Colonic mucosa (tissue), 4 donors: ENCODE results near the gene MZT2A. TPM values are rescaled to one million over a fixed set of nuclear protein-coding genes. Genes with fewer than 3 reads are reported as not detected.
"Not testable (repeated sequence)": the region's sequence is repeated elsewhere in the genome, so short reads cannot be mapped to it uniquely, and the experiment has no call there.

ENCODE experiments used
- DNase-seq: peaks from one replicate; pipeline ENCODE4 v3.0.0-alpha.2; 2020
- H3K27ac ChIP-seq: fragments of 200-600 bp; one replicate; pipeline ENCODE4 v1.8.0; 2021
- H3K27me3 ChIP-seq: fragments of 200-600 bp; one replicate; pipeline ENCODE4 v1.8.0; 2021
- H3K36me3 ChIP-seq: fragments of 200-600 bp; one replicate; pipeline ENCODE4 v1.8.0; 2021
- H3K4me1 ChIP-seq: fragments of 200-600 bp; one replicate; pipeline ENCODE4 v1.8.0; 2021; ENCODE audit warnings: mild to moderate bottlenecking
- H3K4me3 ChIP-seq: fragments of 200-600 bp; one replicate; pipeline ENCODE4 v1.8.0; 2021
- H3K9ac ChIP-seq, 2 donors: one replicate each; pipeline ENCODE4 v1.7.0; 2013; ENCODE audit warnings: control low read depth in 2 of 2, low read depth in 2 of 2, low read length in 2 of 2
- H3K9me3 ChIP-seq: fragments of 200-600 bp; one replicate; pipeline ENCODE4 v1.8.0; 2021
- intact Hi-C: fragments of 100-400 bp; cut with DNase I; formaldehyde crosslinking; loops from one replicate; pipeline ENCODE4 v1.14.1; 2022
- total RNA-seq, 2 donors: library from RNA; stranded (reverse); fragmentation: NEBNext Ultra II Directional in 1 of 2; extraction: Animal tissue kit (Norgen Biotek cat#: 25700) in 1 of 2; gene quantifications; one replicate each; pipeline ENCODE4 v1.2.1, GENCODE V29; 2021
- TF ChIP-seq, protein P1 (sequence below): fragments of 200-600 bp; IDR thresholded peaks from one replicate; pipeline ENCODE4 v1.8.0; 2022; ENCODE audit warnings: antibody characterized with exemption, mild to moderate bottlenecking
- donor health status: healthy.
- donor health status: DM: no; HTN: no; CAD: no.
- donor health status: DM: no; HTN: no; CAD: no.

MZT2A gene
- total RNA-seq, 2 donors from 2014 or later = 120 to 125 TPM

DNA sequence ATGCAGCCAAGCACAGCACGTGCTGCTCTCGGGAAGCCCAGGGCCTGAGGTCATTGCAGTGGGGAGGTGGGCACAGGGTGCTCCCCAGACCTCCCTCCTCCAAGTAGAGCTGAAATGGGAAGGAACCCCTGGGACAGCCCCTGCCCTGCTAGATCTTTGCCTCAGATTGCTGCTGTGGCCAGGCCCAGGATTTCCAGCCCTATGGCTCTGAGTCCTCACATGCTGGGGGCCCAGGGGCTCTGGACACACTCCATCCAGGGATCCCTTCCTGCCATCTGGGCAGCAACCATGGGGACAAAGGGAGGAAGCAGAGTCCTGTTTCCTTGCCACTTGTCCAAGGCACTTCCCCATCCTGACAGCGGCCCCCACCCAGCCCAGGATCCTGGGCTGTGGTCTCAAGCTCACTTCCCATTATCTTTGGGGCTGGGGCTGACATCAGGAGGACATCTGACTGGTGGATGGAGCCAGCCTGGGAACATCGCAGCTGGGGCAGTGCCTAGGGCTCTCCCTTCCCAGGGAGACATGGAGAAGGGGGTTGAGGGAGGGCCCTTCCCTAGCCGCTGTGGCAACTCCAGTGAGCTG, 37.8 kb upstream of the MZT2A start:
- DNase-seq = peak; percentile 6
- H3K9me3 ChIP-seq, H3K4me3 ChIP-seq, H3K27ac ChIP-seq, H3K4me1 ChIP-seq, H3K36me3 ChIP-seq, intact Hi-C loops, H3K27me3 ChIP-seq, H3K9ac ChIP-seq: not testable (repeated sequence)

DNA sequence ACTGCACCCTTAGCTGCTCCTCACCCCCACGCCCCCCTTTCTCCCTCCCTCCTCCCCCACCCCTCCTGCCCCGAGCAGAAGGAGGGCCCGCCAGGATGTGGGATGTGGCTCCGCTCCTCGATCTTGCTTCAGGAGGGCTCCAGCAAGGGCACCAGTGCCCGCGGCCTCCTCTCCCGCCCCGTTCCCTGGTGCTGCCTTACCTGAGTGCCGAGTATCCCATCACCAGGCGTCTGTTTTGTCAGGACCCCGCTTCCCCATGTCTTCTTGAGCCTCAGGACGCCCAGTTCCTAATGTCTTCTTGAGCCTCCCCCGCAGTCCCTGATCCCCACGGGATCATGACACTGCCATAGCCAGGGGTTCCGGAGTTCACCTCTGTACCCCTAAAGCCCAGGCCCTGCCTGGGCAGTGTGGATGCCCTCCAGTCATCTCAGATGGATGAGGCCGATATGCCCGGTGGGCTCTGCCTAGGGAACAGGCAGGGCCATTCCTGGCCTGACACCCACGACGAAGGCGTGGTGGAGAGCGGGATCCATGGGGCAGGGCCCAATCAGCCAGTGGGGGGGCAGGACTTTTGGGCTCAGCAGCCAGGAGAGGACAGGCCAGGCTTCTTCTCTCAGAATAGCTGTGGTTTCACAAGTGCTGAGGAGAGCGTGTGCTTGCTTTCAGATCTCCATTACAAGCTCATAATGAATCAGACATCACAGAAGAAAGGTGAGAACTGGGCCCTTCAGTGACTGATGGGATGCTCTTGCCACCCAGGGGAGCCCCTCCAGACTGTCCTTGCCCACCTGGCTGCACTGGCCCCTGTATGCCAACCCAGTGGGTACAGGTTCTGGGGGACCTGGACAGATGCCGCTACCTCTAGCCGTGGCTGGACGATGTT, 37.0 kb upstream of the MZT2A start:
- DNase-seq = peak; percentile 17
- intact Hi-C loops = not testable (repeated sequence)

DNA sequence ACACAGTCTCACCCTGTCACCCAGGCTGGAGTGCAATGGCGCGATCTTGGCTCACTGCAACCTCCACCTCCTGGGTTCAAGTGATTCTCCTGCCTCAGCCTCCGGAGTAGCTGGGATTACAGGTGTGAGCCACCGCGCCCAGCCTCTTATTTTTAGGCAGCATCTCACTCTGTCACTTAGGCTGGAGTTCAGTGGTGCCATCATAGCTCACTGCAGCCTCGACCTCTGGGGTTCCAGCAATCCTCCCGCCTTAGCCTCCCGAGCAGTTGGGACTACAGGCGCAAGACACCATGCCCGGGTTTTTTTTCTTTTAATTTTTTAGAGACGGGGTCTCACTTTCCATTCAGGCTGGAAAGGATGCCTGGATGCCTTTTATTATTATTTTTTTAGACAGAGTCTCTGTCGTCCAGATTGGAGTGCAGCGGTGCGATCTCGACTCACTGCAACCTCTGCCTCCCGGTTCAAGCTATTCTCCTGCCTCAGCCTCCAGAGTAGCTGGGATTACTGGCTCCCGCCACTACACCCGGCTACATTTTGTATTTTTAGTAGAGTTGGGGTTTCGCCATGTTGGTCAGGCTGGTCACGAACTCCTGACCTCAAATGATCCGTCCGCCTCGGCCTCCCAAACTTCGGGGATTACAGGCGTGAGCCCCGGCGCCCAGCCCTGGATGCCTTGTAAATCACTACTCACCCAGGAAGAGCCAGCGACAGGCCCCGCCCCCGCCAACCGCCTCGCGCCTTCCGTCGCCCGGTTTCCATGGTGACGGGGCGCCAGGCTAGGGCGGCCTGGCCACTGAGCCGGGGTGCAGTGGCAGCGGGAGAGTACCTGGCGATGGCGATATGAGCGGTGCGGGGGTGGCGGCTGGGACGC, 35.2 kb upstream of the MZT2A start, which contains the start of gene CCDC74A:
CCDC74A (plus strand) TSS at position 758 of the 871 bp plus-strand sequence; CDS start at position 841, 83 bp downstream.
- H3K36me3 ChIP-seq, H3K27ac ChIP-seq, H3K9ac ChIP-seq, H3K9me3 ChIP-seq, intact Hi-C loops, H3K27me3 ChIP-seq, H3K4me1 ChIP-seq: not testable (repeated sequence)
- DNase-seq = peak; percentile 85
- H3K4me3 ChIP-seq = peak within 1 kb of the TSS; percentile 38

More for the DNA sequence above, 37.0 kb upstream of the MZT2A start:
- not testable (repeated sequence) for H3K4me1 ChIP-seq, H3K27me3 ChIP-seq, H3K27ac ChIP-seq, H3K9me3 ChIP-seq, H3K9ac ChIP-seq, H3K4me3 ChIP-seq, H3K36me3 ChIP-seq

DNA sequence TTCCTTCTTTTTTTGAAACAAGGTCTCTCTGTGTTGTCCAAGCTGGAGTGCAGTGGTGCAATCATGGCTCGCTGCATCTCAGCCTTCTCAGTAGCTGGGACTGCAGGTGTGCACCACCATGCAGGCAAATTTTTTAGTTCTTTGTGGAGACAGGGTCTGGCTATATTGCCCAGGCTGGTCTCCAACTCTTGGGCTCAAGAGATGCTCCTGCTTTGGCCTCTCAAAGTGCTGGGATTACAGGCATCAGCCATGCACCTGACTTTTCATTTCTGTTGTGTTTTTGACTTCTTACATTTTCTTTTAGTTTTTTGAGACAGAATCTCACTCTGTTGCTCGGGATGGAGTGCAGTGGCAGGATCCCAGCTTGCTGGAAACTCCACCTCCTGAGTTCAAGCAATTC, 33.1 kb upstream of the MZT2A start:
- H3K27me3 ChIP-seq, DNase-seq, H3K4me3 ChIP-seq, H3K9me3 ChIP-seq, H3K36me3 ChIP-seq, H3K9ac ChIP-seq, H3K4me1 ChIP-seq, intact Hi-C loops, H3K27ac ChIP-seq: not testable (repeated sequence)

DNA sequence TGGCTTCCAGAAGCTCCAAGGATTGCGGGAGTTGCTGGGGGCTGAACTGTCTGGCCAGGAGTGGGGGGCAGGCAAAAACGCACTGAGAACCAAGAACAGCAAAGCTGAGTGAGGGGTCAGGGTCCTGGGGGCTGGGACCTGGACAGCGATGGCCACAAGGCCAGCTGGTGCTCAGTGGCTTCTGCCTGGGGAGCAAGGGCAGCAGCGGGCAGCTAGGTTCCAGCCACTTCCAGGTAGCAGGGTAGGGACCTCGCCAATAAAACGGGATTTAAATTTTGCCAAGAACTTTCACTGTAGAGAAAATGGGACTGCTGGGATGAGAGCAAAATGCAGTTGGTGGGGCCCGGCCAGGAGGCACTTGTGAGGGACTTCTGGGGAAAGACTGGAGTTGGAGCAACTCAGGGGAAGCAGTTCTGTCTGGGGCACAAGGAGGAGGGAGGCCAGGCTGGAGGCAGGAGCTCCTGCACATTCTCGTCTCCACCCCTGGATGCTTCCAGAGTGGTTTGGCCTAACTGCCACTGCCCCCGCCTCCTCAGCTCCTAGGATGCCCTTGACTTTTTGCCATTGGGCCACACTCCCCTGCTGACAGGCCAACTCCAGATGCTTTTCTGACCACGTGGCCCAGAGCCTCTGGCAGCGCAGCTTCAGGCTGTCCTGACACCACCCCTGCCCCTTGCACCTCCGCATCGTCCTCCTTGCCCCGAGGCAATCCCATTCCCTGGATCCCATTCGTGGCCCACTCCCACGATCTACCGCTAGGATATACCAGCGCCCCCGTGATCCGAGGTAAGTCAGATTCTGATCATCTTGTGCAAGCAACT, 30.0 kb upstream of the MZT2A start:
- Histone ChIP-seq H3K4me1 (no peaks in the 10 kb centered on the region), H3K4me3 (no peak overlapping the region), H3K9ac (no peak overlapping the region), H3K36me3 (no peaks in the 10 kb centered on the region), H3K9me3 (no peaks in the 10 kb centered on the region), H3K27ac (no peak overlapping the region), H3K27me3 (no peaks in the 10 kb centered on the region)
- TF ChIP-seq, protein P1, sequence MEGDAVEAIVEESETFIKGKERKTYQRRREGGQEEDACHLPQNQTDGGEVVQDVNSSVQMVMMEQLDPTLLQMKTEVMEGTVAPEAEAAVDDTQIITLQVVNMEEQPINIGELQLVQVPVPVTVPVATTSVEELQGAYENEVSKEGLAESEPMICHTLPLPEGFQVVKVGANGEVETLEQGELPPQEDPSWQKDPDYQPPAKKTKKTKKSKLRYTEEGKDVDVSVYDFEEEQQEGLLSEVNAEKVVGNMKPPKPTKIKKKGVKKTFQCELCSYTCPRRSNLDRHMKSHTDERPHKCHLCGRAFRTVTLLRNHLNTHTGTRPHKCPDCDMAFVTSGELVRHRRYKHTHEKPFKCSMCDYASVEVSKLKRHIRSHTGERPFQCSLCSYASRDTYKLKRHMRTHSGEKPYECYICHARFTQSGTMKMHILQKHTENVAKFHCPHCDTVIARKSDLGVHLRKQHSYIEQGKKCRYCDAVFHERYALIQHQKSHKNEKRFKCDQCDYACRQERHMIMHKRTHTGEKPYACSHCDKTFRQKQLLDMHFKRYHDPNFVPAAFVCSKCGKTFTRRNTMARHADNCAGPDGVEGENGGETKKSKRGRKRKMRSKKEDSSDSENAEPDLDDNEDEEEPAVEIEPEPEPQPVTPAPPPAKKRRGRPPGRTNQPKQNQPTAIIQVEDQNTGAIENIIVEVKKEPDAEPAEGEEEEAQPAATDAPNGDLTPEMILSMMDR = no peak
- DNase-seq = no peak
- intact Hi-C loops = no loop called here

DNA sequence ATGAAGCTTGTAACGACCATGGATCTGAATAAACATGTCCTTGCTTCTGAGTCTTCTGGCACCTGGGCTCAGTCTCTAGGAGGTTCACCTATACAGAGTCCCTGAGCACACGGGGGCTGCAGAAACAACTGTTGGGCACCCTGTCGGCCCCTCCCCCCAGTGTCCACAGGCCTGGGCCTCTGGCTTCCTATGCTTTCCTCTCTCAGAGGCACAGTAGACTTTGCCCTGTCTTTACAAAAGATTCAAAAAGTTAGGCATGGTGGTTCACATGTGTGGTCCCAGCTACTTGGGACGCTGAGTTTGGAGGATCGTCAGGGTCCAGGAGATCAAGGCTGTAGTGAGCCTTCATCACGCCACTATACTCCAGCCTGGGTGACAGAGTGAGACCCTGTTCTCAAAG, 29.3 kb upstream of the MZT2A start:
- H3K9me3 ChIP-seq, DNase-seq, H3K27ac ChIP-seq, H3K9ac ChIP-seq, intact Hi-C loops, H3K36me3 ChIP-seq, H3K4me3 ChIP-seq, H3K4me1 ChIP-seq, H3K27me3 ChIP-seq: not testable (repeated sequence)

DNA sequence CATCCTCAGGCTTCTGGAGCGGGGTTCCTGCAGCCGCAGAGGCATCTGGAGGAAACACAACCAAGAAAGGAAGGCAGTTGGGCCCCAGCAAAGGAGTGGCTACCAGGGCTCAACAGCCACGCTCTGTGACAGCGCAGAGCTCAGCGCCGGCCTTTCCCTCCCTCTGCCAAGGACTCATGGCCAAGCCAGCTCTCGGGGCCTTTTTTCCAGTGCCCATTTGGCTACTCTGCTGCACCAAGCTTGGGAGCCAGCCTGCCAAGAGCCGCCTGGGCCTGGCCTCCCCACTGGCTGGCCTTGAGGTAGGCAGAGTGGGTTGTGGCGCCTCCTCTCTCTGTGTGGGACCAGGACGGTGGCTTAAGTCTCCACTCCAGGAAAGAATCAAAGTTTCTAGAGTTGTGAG, 28.3 kb upstream of the MZT2A start:
- no peaks in the 10 kb centered on the region for H3K36me3 ChIP-seq
- H3K9ac ChIP-seq = no peak overlapping the region
- H3K4me1 ChIP-seq = no peaks in the 10 kb centered on the region
- H3K9me3 ChIP-seq = no peaks in the 10 kb centered on the region
- intact Hi-C loops = no loop called here
- H3K27ac ChIP-seq = no peak overlapping the region
- TF ChIP-seq, protein P1 = no peak
- H3K27me3 ChIP-seq = no peaks in the 10 kb centered on the region
- DNase-seq = no peak
- no peak overlapping the region for H3K4me3 ChIP-seq

DNA sequence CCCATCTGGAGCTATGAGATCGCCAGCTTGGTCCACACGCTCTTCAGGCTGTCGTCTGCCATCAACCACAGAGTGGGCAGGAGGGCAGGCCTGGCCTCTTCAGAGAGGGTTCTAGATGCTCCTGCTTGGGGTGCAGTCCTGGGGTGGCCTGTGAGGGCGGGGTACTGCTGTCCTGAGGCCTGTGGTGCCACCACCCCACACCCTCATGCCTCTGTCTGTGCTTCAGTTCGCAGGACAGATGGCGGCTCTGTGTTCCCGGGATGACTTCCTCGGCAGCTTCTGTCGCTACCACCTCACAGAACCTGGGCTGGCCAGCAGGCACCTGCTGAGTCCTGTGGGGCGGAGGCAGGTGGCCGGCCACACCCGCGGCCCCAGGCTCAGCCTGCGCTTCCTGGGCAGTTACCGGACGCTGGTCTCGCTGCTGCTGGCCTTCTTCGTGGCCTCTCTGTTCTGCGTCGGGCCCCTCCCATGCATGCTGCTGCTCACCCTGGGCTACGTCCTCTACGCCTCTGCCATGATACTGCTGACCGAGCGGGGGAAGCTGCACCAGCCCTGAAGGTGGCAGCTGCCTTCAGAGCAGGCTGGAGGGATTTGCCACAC, 27.8 kb upstream of the MZT2A start:
- not testable (repeated sequence) for DNase-seq, H3K9ac ChIP-seq

More for the DNA sequence above, 27.8 kb upstream of the MZT2A start:
- H3K4me1 ChIP-seq, H3K27me3 ChIP-seq, H3K27ac ChIP-seq, H3K4me3 ChIP-seq, H3K9me3 ChIP-seq, H3K36me3 ChIP-seq, intact Hi-C loops: not testable (repeated sequence)
